Breast epithelium (tissue), 4 donors: ENCODE data around the gene LCLAT1. TPM values are rescaled to one million over a fixed set of nuclear protein-coding genes. Genes with fewer than 3 reads are reported as not detected.

Source experiments
- DNase-seq, 2 donors: peaks; one replicate each; pipeline ENCODE4 v3.0.0-alpha.2; 2019; ENCODE audit warnings: low spot score in 2 of 2
- H3K27ac ChIP-seq, 2 donors: fragments of 200-600 bp; sonication (generic) in 1 of 2; one replicate each; pipeline ENCODE4 v1.5.1; 2016 to 2019; ENCODE audit warnings: mild to moderate bottlenecking in 1 of 2
- H3K27me3 ChIP-seq, 2 donors: fragments of 200-600 bp; sonication (generic) in 1 of 2; one replicate each; pipeline versions ENCODE4 v1.5.1 to v1.6.0; 2017 to 2019; ENCODE audit warnings: control low read depth in 1 of 2, mild to moderate bottlenecking in 1 of 2
- H3K36me3 ChIP-seq: fragments of 200-600 bp; one replicate; pipeline ENCODE4 v1.5.1; 2019
- H3K4me1 ChIP-seq, 2 donors: fragments of 200-600 bp; sonication (generic); one replicate each; pipeline ENCODE4 v1.5.1; 2016 to 2019; ENCODE audit warnings: control low read depth in 1 of 2
- H3K4me3 ChIP-seq, 3 donors: fragments of 200-600 bp; sonication (generic); 1 replicate in 2 of 3; 2 replicates in 1 of 3; pipeline ENCODE4 v1.5.1; 2016 to 2019; ENCODE audit warnings: mild to moderate bottlenecking in 3 of 3, moderate library complexity in 2 of 3
- H3K9me3 ChIP-seq, 2 donors: fragments of 200-600 bp; sonication (generic) in 1 of 2; one replicate each; pipeline ENCODE4 v1.5.1; 2016 to 2019; ENCODE audit warnings: control low read depth in 1 of 2
- POLR2A ChIP-seq: fragments of 450-650 bp; IDR thresholded peaks from one replicate; pipeline ENCODE4 v1.6.1; 2016; ENCODE audit warnings: antibody characterized with exemption, mild to moderate bottlenecking, moderate library complexity
- POLR2AphosphoS5 ChIP-seq, 3 donors: sonication (generic); formaldehyde crosslinking; IDR thresholded peaks; one replicate each; pipeline ENCODE4 v1.6.1; 2017; ENCODE audit warnings: antibody characterized with exemption in 3 of 3
- intact Hi-C: fragments of 100-400 bp; cut with DNase I; formaldehyde crosslinking; loops from one replicate; pipeline ENCODE4 v1.15.1; 2023; ENCODE audit warnings: low total_unique reads
- total RNA-seq, 3 donors: library from RNA; depleted of rRNA; stranded (reverse); fragments of >200 nt; gene quantifications; one replicate each; pipeline ENCODE4 v1.1.0, GENCODE V29; 2016
- TF ChIP-seq, protein P1 (sequence below), 3 donors: fragments of 450-650 bp; IDR thresholded peaks; one replicate each; pipeline ENCODE4 v1.5.1; 2016 to 2017; ENCODE audit warnings: antibody characterized with exemption in 3 of 3, mild to moderate bottlenecking in 3 of 3, moderate library complexity in 3 of 3

The LCLAT1 gene
- total RNA-seq, 3 donors from 2014 or later = 8.0 to 20.6 (median 19.7) TPM

DNA sequence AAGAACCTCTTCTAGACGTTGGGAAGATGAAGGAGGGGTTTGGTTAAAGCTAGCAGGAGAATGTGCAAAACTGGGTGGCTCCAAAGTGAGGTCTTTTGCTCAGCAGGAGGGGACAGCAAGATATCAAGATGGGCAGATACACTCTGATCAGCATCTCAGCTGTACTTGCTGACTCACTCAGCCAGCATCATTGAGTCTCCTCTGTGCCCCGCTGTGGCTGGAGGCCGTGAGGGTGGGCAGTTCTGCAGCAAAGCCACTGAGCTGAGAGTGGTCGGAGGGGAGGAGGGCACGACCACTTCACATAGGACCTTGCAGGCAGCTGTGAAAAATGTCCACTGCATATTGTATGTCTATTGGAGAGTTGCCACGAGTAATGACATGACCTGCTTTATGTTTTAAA lies 208.2 kb downstream of the LCLAT1 start:
- intact Hi-C loops = no loop called here
- Histone ChIP-seq H3K9me3 (no peaks in the 10 kb centered on the region), H3K27me3 (no peaks in the 10 kb centered on the region), H3K4me3 (no peak overlapping the region), H3K4me1 (no peaks in the 10 kb centered on the region), H3K27ac (no peak overlapping the region), H3K36me3 (no peaks in the 10 kb centered on the region)
- TF ChIP-seq, protein P1, sequence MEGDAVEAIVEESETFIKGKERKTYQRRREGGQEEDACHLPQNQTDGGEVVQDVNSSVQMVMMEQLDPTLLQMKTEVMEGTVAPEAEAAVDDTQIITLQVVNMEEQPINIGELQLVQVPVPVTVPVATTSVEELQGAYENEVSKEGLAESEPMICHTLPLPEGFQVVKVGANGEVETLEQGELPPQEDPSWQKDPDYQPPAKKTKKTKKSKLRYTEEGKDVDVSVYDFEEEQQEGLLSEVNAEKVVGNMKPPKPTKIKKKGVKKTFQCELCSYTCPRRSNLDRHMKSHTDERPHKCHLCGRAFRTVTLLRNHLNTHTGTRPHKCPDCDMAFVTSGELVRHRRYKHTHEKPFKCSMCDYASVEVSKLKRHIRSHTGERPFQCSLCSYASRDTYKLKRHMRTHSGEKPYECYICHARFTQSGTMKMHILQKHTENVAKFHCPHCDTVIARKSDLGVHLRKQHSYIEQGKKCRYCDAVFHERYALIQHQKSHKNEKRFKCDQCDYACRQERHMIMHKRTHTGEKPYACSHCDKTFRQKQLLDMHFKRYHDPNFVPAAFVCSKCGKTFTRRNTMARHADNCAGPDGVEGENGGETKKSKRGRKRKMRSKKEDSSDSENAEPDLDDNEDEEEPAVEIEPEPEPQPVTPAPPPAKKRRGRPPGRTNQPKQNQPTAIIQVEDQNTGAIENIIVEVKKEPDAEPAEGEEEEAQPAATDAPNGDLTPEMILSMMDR (IDR thresholded peaks at IDR 0.05) = no peak
- TF ChIP-seq POLR2AphosphoS5 (IDR thresholded peaks at IDR 0.05) (no peak), POLR2A (no peak)
- no peak for DNase-seq

DNA sequence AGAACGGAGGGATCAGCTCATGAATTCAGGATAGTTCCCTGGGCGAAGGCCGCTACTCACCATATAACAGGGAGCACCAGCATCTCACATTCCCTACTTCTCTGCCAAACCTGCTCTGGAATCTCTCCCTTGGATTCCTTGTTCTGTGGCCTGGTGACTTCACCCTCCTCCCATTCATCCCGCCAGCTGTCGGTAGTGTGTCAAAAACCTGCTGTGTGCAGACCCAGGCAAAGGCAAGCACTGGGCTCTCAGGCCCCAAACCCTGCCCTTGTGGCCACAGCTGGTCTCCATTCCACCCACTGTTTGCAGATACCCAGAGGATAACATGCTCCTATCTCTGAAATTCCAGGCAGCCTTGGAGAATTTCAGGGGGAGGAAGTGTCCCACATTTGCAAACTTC lies 208.6 kb downstream of the LCLAT1 start:
- H3K4me1 ChIP-seq = no peaks in the 10 kb centered on the region
- intact Hi-C loops = no loop called here
- no peak for TF ChIP-seq POLR2A
- TF ChIP-seq, protein P1 (IDR thresholded peaks at IDR 0.05) = no peak
- TF ChIP-seq POLR2AphosphoS5 (IDR thresholded peaks at IDR 0.05) = no peak
- no peaks in the 10 kb centered on the region for H3K36me3 ChIP-seq
- H3K27ac ChIP-seq = no peak overlapping the region
- no peaks in the 10 kb centered on the region for H3K27me3 ChIP-seq
- DNase-seq = no peak
- H3K4me3 ChIP-seq = no peak overlapping the region
- H3K9me3 ChIP-seq = no peaks in the 10 kb centered on the region

DNA sequence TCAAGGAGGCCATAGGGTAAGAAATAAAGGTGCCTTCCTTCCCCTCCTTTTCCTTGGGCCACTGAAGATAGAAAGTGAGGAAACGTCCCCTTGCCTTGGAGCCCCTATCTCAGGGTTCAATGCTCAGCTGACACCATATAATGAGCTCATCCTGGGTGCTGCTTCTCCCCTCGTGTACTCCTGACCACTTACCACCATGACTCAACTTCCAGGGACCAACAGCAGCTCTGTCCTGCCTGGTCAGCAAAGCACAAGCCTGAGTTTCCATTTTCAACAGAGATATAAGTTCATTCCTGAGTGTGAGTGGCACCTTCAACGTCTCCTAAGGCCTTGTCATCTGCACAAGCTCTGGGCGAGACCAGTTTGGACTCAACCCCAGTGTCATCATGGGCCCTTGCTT lies 209.0 kb downstream of the LCLAT1 start:
- TF ChIP-seq POLR2A (no peak), POLR2AphosphoS5 (IDR thresholded peaks at IDR 0.05) (no peak)
- TF ChIP-seq, protein P1 (IDR thresholded peaks at IDR 0.05) = no peak
- Histone ChIP-seq H3K4me1 (no peaks in the 10 kb centered on the region), H3K27me3 (no peaks in the 10 kb centered on the region), H3K27ac (no peak overlapping the region), H3K9me3 (no peaks in the 10 kb centered on the region), H3K36me3 (no peaks in the 10 kb centered on the region), H3K4me3 (no peak overlapping the region)
- intact Hi-C loops = no loop called here
- DNase-seq = no peak

DNA sequence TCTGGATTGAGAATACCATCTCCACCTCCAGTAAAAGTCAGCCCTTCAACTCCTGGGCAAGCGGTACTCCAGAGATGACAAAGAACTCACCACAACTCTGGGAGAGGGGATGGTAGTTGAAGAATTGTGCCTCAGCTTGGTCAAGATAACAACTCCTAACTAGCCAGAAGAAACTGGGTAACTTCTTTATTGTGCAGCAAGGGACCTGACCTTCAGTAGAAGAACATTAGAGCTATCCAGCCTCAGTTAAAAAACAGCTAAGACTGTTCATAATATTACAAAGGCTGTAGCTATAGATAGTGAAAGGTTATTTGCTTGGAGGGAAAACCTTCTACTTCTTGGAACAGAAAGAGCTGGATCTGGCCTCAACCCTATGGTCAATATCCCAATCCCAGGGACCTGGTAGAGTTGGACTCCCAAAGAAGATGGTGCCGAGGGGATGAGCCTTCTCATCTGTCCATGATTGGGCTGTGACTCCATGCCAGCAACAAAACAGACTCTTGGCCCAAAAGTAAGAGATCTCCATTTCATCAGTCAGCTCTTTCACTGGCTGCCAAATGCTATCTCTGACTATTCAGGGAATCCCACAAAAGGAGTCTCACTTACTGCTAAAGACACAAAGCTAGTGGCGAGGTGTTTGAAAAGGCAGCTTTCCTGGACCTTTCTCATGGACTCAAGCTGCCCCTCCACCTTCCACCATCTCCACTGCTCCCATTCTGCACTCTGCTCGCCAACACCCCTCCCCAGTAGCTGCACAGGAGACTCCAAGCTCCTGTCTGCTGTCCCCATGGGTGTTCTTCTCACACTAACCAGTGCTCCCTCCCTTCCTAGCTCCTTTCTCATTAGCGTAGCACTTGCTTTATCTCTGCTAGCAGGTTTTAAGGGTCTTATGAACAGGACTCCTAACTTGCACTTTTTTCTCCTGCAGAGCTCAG lies 214.4 kb downstream of the LCLAT1 start:
- no peaks in the 10 kb centered on the region for H3K9me3 ChIP-seq
- H3K4me3 ChIP-seq = no peak overlapping the region
- no peaks in the 10 kb centered on the region for H3K4me1 ChIP-seq
- DNase-seq = no peak
- intact Hi-C loops = no loop called here
- H3K36me3 ChIP-seq = no peaks in the 10 kb centered on the region
- no peak for TF ChIP-seq POLR2A
- TF ChIP-seq, protein P1 (IDR thresholded peaks at IDR 0.05) = no peak
- TF ChIP-seq POLR2AphosphoS5 (IDR thresholded peaks at IDR 0.05) = no peak
- no peaks in the 10 kb centered on the region for H3K27me3 ChIP-seq
- no peak overlapping the region for H3K27ac ChIP-seq
